Panc1 (cell line): Measurements from ENCODE around the gene EPN1. TPM values are rescaled to one million over a fixed set of nuclear protein-coding genes. Genes with fewer than 3 reads are reported as not detected.
A peak's percentile ranks its signal among the peaks of the same experiment; 100 is the strongest.

Source experiments
- ATAC-seq: fragments of 200-7000 bp; cut with Tn5 transposase; 2 replicates; pipeline ENCODE4 v1.9.1; 2020; ENCODE audit warnings: mild to moderate bottlenecking, moderate library complexity
- BruUV-seq: library from RNA; stranded (reverse); fragments of 400-500 nt; replicated peaks from 2 replicates; lab custom pipeline; 2021; lab: Mats Ljungman, UMichigan
- CTCF ChIA-PET: fragments of 300-600 bp; sonication (Branson Sonifier 250); formaldehyde crosslinking; loops from one replicate; lab custom pipeline; 2022; ENCODE audit warnings: antibody characterized with exemption; lab: Charles Lee
- POLR2A ChIA-PET: fragments of 300-600 bp; sonication (Branson Sonifier 250); formaldehyde crosslinking; loops from one replicate; lab custom pipeline; 2022; ENCODE audit warnings: antibody characterized with exemption; lab: Charles Lee
- DNase-seq: peaks from one replicate; pipeline ENCODE4 v3.0.0-alpha.2; 2010; ENCODE audit warnings: low read depth, low spot score
- H3K27ac ChIP-seq: 2 replicates; pipeline ENCODE4 v1.5.1; 2011; ENCODE audit warnings: mild to moderate bottlenecking, low read length, inconsistent platforms
- H3K27me3 ChIP-seq: fragments of 200-500 bp; sonication (Bioruptor generic); 2 replicates; pipeline ENCODE4 v1.6.0; 2014; ENCODE audit warnings: low read length, inconsistent platforms; ENCODE audit not compliant: control insufficient read depth, insufficient read depth
- H3K36me3 ChIP-seq: fragments of 200-500 bp; sonication (Bioruptor generic); 2 replicates; pipeline ENCODE4 v1.5.1; 2014; ENCODE audit warnings: inconsistent platforms, mild to moderate bottlenecking, low read length, moderate library complexity; ENCODE audit not compliant: control insufficient read depth, insufficient read depth
- H3K4me1 ChIP-seq: 2 replicates; pipeline ENCODE4 v1.5.1; 2011; ENCODE audit warnings: inconsistent platforms, mild to moderate bottlenecking, low read length, moderate library complexity; ENCODE audit not compliant: control insufficient read depth, insufficient read depth
- H3K4me3 ChIP-seq, 2 experiments: 2 replicates each; pipeline ENCODE4 v1.5.1; 2011 to 2012; ENCODE audit warnings: low read depth in 2 of 2, low read length in 2 of 2, mild to moderate bottlenecking in 2 of 2, inconsistent platforms in 1 of 2, moderate library complexity in 1 of 2
- H3K9me3 ChIP-seq: fragments of 200-500 bp; sonication (Bioruptor generic); 2 replicates; pipeline ENCODE4 v1.5.1; 2014; ENCODE audit warnings: low read depth, mild to moderate bottlenecking, inconsistent platforms, low read length, moderate library complexity; ENCODE audit not compliant: control insufficient read depth, insufficient read depth
- CTCF ChIP-seq: fragments of 450-650 bp; IDR thresholded peaks from 2 replicates; pipeline ENCODE4 v1.5.1; 2017; ENCODE audit warnings: mild to moderate bottlenecking
- POLR2AphosphoS5 ChIP-seq: IDR thresholded peaks from 2 replicates; pipeline ENCODE4 v1.6.1; 2012; ENCODE audit warnings: mild to moderate bottlenecking, low read depth, low read length, moderate library complexity
- SIN3A ChIP-seq: IDR thresholded peaks from 2 replicates; pipeline ENCODE4 v1.6.1; 2012; ENCODE audit warnings: low read depth, mild to moderate bottlenecking, low read length, moderate library complexity, borderline replicate concordance; ENCODE audit not compliant: insufficient read depth
- TCF7L2 ChIP-seq: IDR thresholded peaks from 2 replicates; pipeline ENCODE4 v1.6.1; 2011; ENCODE audit warnings: mild to moderate bottlenecking, low read depth, low read length, inconsistent platforms
- in situ Hi-C: cut with HindIII; loops from 2 replicates; pipeline ENCODE4 v1.10.0; 2016; ENCODE audit warnings: low sequenced_read_pairs, low pct_unique_long_range_greater_than_20kb
- intact Hi-C: fragments of 100-400 bp; cut with micrococcal nuclease; formaldehyde crosslinking; loops from one replicate; pipeline ENCODE4 v1.10.0; 2022; ENCODE audit not compliant: unreplicated experiment
- total RNA-seq: library from RNA; stranded (reverse); gene quantifications from one replicate; pipeline ENCODE4 v1.2.1, GENCODE V29; 2021; ENCODE audit not compliant: unreplicated experiment
- TF ChIP-seq, protein P1 (sequence below), 2 experiments: IDR thresholded peaks; 2 replicates each; pipeline ENCODE4 v1.6.1; 2011 to 2012; ENCODE audit warnings: low read depth in 2 of 2, control low read depth in 1 of 2, low read length in 1 of 2, mild to moderate bottlenecking in 1 of 2, moderate library complexity in 1 of 2; ENCODE audit not compliant: insufficient read depth in 1 of 2

The EPN1 gene
- total RNA-seq, 1 experiment from 2014 or later: 361 TPM

GRCh38 chr19:55668603-55669348 is 6.2 kb upstream of the EPN1 start:
- Histone ChIP-seq H3K9me3 (no peaks in the 10 kb centered on the region), H3K4me1 (peaks cover 77% of the 10 kb centered on the region), H3K27ac (peak overlapping the region; percentile 96), H3K4me3 (no peak overlapping the region), H3K27me3 (no peaks in the 10 kb centered on the region), H3K36me3 (peaks cover 25% of the 10 kb centered on the region)
- no peak for TF ChIP-seq POLR2AphosphoS5
- no peak for TF ChIP-seq SIN3A
- no peak for TF ChIP-seq TCF7L2
- TF ChIP-seq CTCF: no peak
- TF ChIP-seq, protein P1, sequence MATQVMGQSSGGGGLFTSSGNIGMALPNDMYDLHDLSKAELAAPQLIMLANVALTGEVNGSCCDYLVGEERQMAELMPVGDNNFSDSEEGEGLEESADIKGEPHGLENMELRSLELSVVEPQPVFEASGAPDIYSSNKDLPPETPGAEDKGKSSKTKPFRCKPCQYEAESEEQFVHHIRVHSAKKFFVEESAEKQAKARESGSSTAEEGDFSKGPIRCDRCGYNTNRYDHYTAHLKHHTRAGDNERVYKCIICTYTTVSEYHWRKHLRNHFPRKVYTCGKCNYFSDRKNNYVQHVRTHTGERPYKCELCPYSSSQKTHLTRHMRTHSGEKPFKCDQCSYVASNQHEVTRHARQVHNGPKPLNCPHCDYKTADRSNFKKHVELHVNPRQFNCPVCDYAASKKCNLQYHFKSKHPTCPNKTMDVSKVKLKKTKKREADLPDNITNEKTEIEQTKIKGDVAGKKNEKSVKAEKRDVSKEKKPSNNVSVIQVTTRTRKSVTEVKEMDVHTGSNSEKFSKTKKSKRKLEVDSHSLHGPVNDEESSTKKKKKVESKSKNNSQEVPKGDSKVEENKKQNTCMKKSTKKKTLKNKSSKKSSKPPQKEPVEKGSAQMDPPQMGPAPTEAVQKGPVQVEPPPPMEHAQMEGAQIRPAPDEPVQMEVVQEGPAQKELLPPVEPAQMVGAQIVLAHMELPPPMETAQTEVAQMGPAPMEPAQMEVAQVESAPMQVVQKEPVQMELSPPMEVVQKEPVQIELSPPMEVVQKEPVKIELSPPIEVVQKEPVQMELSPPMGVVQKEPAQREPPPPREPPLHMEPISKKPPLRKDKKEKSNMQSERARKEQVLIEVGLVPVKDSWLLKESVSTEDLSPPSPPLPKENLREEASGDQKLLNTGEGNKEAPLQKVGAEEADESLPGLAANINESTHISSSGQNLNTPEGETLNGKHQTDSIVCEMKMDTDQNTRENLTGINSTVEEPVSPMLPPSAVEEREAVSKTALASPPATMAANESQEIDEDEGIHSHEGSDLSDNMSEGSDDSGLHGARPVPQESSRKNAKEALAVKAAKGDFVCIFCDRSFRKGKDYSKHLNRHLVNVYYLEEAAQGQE (IDR thresholded peaks at IDR 0.05; ENCODE audit: insufficient read depth in 1 of 2, low read depth in 2 of 2, low read length in 1 of 2): no peak
- POLR2A ChIA-PET: no interaction called here
- in situ Hi-C loops: no loop called here
- no peak for DNase-seq
- no TSS peak for BruUV-seq
- ATAC-seq: no peak
- intact Hi-C loops: no loop called here
- CTCF ChIA-PET: interaction anchor here (0.6 kb wide), 1 partner anchor 12 kb away, joined by 10 read pairs; no protein-coding TSS in a partner anchor

DNA sequence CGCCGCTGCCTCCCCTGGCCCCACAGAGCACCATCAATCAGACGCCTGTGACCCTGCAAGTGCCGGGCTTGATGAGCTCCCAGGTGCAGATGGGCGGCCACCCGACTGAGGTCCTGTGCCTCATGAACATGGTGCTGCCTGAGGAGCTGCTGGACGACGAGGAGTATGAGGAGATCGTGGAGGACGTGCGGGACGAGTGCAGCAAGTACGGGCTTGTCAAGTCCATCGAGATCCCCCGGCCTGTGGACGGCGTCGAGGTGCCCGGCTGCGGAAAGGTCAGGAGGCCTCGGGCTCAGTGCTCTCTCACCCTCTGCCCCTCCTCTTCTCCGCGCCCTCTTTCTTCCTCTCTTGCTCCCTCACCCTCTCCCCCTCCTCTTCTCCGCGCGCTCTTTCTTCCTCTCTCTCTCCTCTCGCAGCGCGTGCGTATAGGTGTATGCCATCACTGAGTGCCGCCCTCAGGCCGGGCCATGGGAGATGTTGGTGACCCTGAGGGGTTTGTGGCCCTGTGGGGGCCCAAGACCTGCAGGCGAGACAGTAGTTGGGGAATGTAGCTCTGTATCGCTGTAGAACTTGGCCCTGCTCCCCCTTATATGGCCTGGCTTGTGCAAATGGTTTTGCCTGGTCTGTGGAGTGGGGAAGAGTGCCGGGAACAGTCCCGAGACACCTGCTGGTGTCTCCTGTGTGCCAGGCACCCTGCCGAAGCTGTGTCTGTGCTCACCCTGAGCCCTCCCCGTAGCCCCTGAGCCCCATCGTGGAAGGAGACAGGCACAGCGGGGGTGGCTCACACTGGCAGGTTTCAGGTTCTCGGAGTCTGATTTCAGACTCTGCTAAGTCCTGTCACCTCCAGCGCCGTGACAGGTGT is 5.4 kb upstream of the EPN1 start:
- no peak for DNase-seq
- in situ Hi-C loops: no loop called here

More for the DNA sequence above, 5.4 kb upstream of the EPN1 start:
- peaks cover 20% of the 10 kb centered on the region for H3K36me3 ChIP-seq
- peak; percentile 4 for ATAC-seq
- H3K27me3 ChIP-seq: no peaks in the 10 kb centered on the region
- no peaks in the 10 kb centered on the region for H3K9me3 ChIP-seq
- ChIA-PET CTCF (no interaction called here), POLR2A (interaction anchor here (1.1 to 1.8 kb wide), 2 partner anchors 13 to 15 kb away, joined by 3 to 5 read pairs; partner anchors contain the start of gene U2AF2)
- peaks cover 78% of the 10 kb centered on the region for H3K4me1 ChIP-seq
- intact Hi-C loops: no loop called here
- no TSS peak for BruUV-seq
- TF ChIP-seq POLR2AphosphoS5 (peak; percentile 20; the same call in 1 of the 2 replicates), SIN3A (0 out of 2 replicates have a peak, but pooled peaks have one; percentile 22), CTCF (no peak)
- peak overlapping the region; percentile 96 for H3K27ac ChIP-seq
- H3K4me3 ChIP-seq: no peak overlapping the region
